GM23248 (cell line): Measurements from ENCODE around the gene MYPOP.

Experiments
- EZH2 ChIP-seq: fragments of 200-600 bp; sonication (generic); IDR thresholded peaks from 2 replicates; pipeline ENCODE4 v1.6.1; 2018; ENCODE audit warnings: antibody characterized with exemption, mild to moderate bottlenecking; ENCODE audit not compliant: insufficient read depth, poor library complexity, severe bottlenecking
- EZH2phosphoT487 ChIP-seq: fragments of 200-600 bp; sonication (generic); IDR thresholded peaks from 2 replicates; pipeline ENCODE4 v1.6.1; 2018; ENCODE audit warnings: antibody characterized with exemption, moderate library complexity, mild to moderate bottlenecking, low read depth; ENCODE audit not compliant: insufficient read depth

DNA sequence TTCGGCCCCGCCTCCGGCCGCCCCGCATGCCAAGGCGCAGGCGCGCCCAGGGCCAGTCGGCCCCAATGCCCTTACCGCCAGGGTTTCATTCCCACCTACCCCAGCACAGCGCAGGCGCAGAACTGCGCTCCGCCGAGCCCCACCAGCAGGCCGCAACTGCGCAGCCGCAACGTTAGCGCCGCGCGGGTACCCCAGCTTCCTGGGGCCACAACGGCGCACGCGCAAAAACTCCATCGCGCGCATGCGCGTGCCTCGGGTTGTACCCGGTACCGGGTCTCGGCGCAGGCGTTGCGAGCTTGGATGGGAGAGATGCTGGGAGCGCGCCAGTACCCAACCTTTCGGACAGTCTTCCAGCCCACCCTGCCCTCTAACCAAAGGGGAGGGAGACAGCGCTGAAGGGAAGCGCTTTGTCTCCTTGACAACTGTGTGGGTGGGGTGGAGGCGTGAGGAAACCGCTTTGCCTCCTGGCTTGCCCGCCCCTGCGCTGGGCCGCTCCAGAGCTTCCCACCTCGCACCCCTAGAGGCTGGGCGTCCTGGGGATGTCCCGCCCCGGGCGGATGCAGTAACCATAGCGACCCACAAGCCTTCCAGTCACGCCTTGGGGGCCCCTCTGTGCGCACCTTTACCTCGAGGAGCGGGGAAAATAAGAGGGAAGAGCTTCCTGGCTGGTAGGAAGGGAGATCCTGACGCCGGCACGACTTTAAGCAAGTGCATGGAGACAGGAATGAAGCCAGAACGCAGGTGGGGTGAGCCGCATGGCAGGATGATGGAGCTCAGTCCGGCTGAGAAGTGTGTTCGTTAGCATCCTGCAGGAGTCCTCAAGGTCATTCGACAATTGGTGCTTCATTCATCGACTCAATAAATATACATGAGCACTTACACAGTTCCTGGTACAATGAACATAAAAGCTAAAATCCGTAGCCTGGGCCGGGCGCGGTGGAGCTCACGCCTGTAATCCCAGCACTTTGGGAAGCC is 525 bp upstream of the MYPOP start:
- TF ChIP-seq EZH2 (no peak), EZH2phosphoT487 (no peak)
